GM21528 (cell line): ENCODE results near the gene RHEX.
"Not testable (repeated sequence)": the region's sequence is repeated elsewhere in the genome, so short reads cannot be mapped to it uniquely, and the experiment has no call there.

Experiments used
- ATAC-seq: cut with Tn5 transposase; IDR thresholded peaks from one replicate; pipeline ENCODE4 v1.9.1; 2021; ENCODE audit warnings: mild to moderate bottlenecking, moderate library complexity; ENCODE audit not compliant: unreplicated experiment, low FRiP score

RHEX gene, protein sequence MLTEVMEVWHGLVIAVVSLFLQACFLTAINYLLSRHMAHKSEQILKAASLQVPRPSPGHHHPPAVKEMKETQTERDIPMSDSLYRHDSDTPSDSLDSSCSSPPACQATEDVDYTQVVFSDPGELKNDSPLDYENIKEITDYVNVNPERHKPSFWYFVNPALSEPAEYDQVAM

GRCh38 chr1:206052919-206053610 is at the start of gene RHEX:
Gene RHEX (plus strand): TSS chr1:206053173. CDS start chr1:206097829, 44,656 bp downstream.
- ATAC-seq, result not testable (repeated sequence)

GRCh38 chr1:206003854-206004800 is 48.8 kb upstream of the RHEX start:
- no peak for ATAC-seq

- ATAC-seq, result no peak
These were observed 48.1 kb upstream of the RHEX start for GRCh38 chr1:206004826-206005225.

DNA sequence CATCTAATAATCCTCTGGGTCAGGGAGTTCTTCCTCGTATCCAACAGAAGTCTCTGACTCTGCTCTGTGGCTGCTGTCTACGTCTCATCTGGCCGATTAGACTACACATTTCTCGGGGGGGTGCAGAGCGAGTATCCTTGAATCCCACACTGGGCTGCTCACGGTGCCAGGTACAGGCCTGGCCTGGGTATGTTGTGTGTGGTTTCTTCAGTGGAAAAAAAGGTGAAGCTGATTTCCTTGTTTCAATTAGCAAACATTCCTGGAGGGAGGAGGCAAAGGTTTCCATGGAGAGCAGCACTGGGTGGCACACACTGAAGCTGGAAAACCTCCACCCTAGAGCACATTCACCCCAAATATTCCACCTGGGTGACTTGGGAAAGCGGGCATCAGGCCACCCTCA is 47.7 kb upstream of the RHEX start:
- ATAC-seq, result no peak

GRCh38 chr1:206005778-206006180 is 47.2 kb upstream of the RHEX start:
- no peak for ATAC-seq

- ATAC-seq, result no peak
These were observed 46.0 kb upstream of the RHEX start for GRCh38 chr1:206006946-206007345.

DNA sequence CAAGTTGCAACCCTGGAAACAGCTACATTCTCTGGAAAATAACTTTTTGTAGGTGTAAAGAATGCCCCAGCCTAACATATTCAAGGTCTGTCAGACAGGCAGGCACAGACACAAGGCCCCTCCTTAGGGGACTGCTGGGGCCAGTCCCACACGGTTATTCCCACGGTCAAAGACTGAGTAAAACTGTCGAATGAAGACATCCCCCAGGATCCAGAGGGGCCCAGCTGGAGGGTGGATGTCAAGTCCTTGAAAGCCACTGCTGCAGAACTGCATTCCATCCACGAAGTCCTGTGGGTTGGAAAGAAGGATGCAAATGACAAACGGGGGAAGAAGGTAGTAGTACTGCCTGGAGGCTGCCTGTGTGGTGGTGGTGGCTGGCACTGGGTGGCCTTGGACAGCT is 42.9 kb upstream of the RHEX start:
- no peak for ATAC-seq

DNA sequence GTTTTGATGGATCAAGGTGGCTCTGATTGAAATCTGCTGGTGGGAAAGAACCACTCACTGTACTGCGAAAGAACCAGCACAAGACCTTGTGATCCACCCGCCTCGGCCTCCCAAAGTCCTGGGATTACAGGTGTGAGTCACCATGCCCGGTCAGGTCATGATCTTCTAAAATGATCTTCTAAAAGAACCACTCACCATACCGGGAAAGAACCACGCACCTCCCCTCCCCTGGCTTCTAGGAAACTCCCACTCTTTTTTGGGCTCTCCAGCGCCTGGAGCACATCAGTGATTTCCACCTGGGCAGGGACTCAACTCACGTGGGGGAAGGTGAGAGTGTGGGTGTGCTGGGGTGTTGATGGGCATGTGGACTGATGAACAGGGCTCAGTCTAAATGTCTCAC is 41.9 kb upstream of the RHEX start:
- no peak for ATAC-seq

- peak; percentile 92 for ATAC-seq
These were observed 40.7 kb upstream of the RHEX start for GRCh38 chr1:206012086-206012859.

- ATAC-seq, result no peak
These were observed 39.8 kb upstream of the RHEX start for GRCh38 chr1:206013026-206013795.

DNA sequence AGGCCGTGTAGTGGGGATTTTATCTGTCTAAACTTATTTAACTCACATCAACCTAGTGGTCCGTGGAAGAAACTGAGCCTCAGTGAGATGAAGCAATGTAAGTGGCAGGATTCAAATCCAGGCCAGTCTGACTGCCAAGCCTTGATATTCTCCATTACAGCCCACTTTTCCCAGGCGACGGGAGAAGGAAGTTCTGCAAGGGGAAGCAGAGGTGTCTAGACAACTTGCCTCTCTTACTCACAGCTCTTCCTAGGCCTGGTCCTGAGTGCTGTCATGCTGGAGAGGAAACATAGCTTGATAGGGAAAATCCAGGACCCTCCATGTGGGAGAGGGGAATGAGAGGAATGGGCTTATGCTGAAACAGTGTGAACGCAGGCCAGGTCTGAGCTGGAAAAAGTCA is 38.4 kb upstream of the RHEX start:
- no peak for ATAC-seq

GRCh38 chr1:206015071-206015470 is 37.9 kb upstream of the RHEX start:
- no peak for ATAC-seq

DNA sequence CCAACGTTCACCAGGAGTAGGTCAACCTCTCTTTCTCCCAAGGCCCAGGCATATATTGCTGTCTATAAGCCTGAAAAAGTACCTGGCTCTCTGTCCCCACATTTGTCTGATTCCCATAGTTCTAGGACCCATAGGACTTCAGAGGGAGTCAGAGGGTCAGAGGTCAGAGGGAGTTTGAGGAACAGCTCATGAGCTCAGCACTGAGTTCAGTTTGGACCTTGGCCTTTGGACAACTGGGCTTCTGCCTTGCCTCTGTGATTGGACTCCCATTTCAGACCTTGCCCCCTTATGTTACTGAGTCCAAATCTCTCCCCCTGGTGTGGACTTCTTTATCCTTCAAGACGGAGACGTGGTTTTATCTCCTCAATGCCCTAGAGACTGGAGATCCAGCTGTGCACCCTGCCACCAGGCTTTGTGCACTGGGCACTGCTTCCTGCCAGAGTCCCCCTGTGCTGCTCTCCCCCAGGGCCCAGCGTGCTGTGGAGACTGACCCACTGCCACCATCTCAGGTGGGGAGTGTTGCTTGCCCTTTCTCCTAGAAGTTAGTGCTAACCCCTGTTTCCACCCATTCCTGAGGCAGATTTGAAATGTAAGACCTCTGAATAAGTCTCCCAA is 32.5 kb upstream of the RHEX start:
- ATAC-seq, result no peak

- ATAC-seq, result no peak
These were observed 31.9 kb upstream of the RHEX start for GRCh38 chr1:206021008-206021625.

- ATAC-seq, result no peak
These were observed 31.2 kb upstream of the RHEX start for GRCh38 chr1:206021626-206022365.

DNA sequence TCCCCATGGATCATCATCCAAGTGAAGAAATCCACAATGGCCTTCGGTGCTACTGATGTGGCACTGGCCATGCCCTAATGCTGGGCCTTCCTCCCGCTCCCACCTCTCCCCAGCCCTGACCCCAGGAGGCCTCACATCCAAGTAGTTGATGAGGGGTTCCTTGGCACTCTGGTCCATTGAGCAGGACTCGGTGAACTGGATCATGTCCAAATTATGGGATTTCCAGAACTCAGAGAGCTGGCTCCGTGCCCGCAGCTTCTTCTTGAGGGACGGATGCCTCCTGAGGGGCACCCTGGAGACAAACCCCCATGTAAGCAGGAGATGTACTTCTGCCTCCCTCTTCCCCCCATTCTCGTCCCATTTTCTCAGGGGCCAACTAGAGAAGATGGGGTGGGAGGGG is 30.2 kb upstream of the RHEX start:
- ATAC-seq, result no peak

DNA sequence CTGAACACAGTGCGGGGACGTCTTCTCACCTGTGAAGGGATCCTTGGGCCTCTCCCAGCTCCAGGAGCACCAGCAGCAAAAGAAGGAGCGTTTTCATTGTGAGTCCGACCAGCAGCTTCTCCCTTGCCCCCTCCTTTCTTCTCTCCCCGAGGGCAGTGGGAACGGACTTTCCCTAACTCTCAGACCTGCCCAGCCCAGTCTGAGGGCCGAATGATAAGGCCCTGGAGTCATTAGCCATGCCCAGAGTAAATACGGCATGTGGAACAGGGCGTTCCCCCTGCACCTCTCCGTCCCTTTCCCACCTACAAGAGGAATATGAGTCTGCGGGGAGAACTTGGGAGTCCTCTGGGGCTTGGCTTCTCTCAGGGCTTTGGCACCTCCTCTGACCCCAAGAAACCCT is 29.3 kb upstream of the RHEX start, which contains the start of gene CTSE:
TSS of gene CTSE (minus strand) at position 201 of the 400 bp plus-strand sequence. CDS start at position 97, 104 bp downstream.
- no peak for ATAC-seq

DNA sequence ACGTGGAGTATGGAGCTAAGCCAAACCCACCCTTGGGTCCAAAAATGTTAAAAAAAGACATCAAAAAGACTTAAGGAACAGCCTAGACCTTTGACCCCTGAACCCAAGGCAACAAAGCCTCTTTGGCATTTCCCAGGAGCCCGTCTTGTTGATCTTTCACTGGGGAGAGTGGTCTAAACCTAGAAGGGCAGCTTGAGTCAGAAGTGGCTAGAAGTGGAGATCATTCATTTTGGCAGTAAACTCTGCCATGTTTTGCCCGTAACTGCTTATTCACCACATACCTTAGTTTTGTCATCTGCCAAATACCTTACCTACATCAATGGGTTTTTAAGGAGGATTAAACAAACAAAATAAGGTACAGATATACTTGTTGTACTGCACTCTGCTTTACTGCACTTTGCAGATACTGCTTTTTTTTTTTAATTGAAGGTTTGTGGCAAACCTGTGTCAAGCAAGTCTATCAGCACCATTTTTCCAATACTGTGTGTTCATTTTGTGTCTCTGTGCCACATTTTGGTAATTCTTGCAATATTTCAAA is 27.6 kb upstream of the RHEX start:
- ATAC-seq, result no peak
